HepG2 (cell line): Measurements from ENCODE around the gene ZBTB20.

Source experiments
- E2F1 ChIP-seq: sonication (generic); formaldehyde crosslinking; IDR thresholded peaks from 2 replicates; pipeline ENCODE4 v1.5.0; 2020; ENCODE audit warnings: missing genetic modification reagents
- HOXA7 ChIP-seq: sonication (generic); formaldehyde crosslinking; IDR thresholded peaks from 2 replicates; pipeline ENCODE4 v1.8.1; 2022; ENCODE audit warnings: mild to moderate bottlenecking, missing genetic modification reagents, moderate library complexity
- JUNB ChIP-seq: sonication (generic); formaldehyde crosslinking; IDR thresholded peaks from 2 replicates; pipeline ENCODE4 v1.8.0; 2022; ENCODE audit warnings: missing genetic modification reagents, mild to moderate bottlenecking, borderline replicate concordance
- KAT7 ChIP-seq: IDR thresholded peaks from 2 replicates; pipeline ENCODE4 v1.6.1; 2018; ENCODE audit warnings: borderline replicate concordance, missing compliant biosample characterization
- KLF15 ChIP-seq: sonication (generic); formaldehyde crosslinking; IDR thresholded peaks from 2 replicates; pipeline ENCODE4 v1.8.1; 2023; ENCODE audit warnings: borderline replicate concordance, mild to moderate bottlenecking, inconsistent platforms, missing genetic modification reagents, mixed read lengths
- MAX ChIP-seq: IDR thresholded peaks from 2 replicates; pipeline ENCODE4 v1.6.1; 2012; ENCODE audit warnings: inconsistent platforms
- MTF1 ChIP-seq: sonication (generic); formaldehyde crosslinking; IDR thresholded peaks from 2 replicates; pipeline ENCODE4 v1.5.0; 2020; ENCODE audit warnings: missing genetic modification reagents
- POLR2AphosphoS5 ChIP-seq: IDR thresholded peaks from 2 replicates; pipeline ENCODE4 v1.6.1; 2012; ENCODE audit warnings: low read depth, low read length
- TCF7 ChIP-seq: sonication (generic); IDR thresholded peaks from 2 replicates; pipeline ENCODE4 v1.6.1; 2016; ENCODE audit warnings: antibody characterized with exemption, low read depth
- ZBTB8A ChIP-seq: sonication (generic); formaldehyde crosslinking; IDR thresholded peaks from 2 replicates; pipeline ENCODE4 v1.4.0; 2020; ENCODE audit warnings: mild to moderate bottlenecking, low read depth, missing genetic modification reagents, borderline replicate concordance
- ZFP36 ChIP-seq: fragments of 150-350 bp; IDR thresholded peaks from 2 replicates; pipeline ENCODE4 v1.6.1; 2018; ENCODE audit warnings: borderline replicate concordance, low read length, low read depth; ENCODE audit not compliant: partially characterized antibody
- ZFP37 ChIP-seq: sonication (generic); formaldehyde crosslinking; IDR thresholded peaks from 2 replicates; pipeline ENCODE4 v1.4.0; 2020; ENCODE audit warnings: missing genetic modification reagents, borderline replicate concordance

- no peak for TF ChIP-seq E2F1 (CRISPR knock-in tag)
- TF ChIP-seq JUNB (CRISPR knock-in tag), result no peak
- TF ChIP-seq KAT7 (CRISPR knock-in tag), result no peak
- no peak for TF ChIP-seq MTF1 (CRISPR knock-in tag)
- TF ChIP-seq KLF15, result no peak
- TF ChIP-seq ZBTB8A (CRISPR knock-in tag), result no peak
- TF ChIP-seq POLR2AphosphoS5, result no peak
- TF ChIP-seq MAX, result no peak
- TF ChIP-seq ZFP36, result no peak
- no peak for TF ChIP-seq TCF7
- no peak for TF ChIP-seq ZFP37 (CRISPR knock-in tag)
- no peak for TF ChIP-seq HOXA7 (CRISPR knock-in tag)
Observed at GRCh38 chr3:114716126-114716525, 431.0 kb downstream of the ZBTB20 start.
